ENCODE data around the gene UGT1A9. TPM values are rescaled to one million over a fixed set of nuclear protein-coding genes. Genes with fewer than 3 reads are reported as not detected.

Gene UGT1A9
- total and polyA plus RNA-seq, 2 experiments from 2014 or later, result not detected

DNA sequence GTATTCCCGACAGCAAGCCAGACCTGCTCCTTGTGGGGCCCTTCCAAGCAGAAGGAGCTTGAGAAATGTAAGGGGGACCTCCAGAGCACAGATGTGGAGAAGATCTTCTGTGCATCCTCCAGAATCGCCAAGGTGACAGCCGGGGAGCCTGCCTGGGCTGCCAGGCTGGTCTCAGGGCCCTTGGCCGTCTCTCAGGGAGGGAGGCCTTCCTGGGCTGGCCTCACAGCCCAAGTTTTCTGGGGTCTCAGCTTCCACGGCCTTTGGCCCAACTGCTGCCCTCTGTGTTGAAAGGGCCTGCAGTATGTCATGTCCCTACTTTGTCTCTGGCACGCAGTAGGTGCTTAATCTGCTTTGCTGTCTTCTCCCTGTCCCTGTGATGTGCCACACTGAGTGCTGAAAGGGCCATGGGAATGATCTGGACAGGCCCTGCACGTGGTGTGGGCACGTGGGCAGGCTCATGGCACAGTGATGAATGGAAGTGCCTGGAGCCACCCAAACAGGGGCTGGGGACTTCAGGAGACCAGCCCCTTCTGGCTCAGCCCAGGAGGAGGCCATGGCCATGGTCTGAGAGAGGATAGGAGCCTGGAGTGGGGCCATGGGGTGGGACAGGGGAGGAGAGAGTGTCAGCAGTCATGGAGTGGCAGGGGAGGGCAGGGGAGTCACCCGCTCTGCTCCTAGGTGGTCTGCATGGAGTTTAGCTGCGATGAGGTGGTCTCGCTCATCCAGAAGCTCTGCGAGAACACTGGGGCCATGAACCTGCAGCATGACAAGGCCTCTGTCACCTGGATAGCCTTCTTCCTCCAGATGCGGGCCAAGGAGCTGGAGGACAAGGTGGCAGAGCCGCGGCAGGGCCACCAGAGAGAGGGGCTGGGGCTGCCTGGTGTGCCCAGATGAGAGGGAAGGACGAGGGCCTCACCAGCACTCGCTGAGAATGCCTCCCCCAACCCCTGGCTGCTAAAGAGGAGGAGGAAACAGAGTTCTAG is 147.2 kb downstream of the UGT1A9 start:
- Histone ChIP-seq H3K27ac (no peak overlapping the region), H3K4me2 (ENCODE audit: unreplicated experiment) (no peak overlapping the region), H3K9me3 (ENCODE audit: low read depth) (no peaks in the 10 kb centered on the region), H4K20me1 (ENCODE audit: insufficient read depth) (no peaks in the 10 kb centered on the region), H3K4me1 (ENCODE audit: insufficient read depth) (peaks cover 3% of the 10 kb centered on the region; the same call in 1 of the 2 replicates), H3K27me3 (replicated peaks; ENCODE audit: insufficient read depth) (peaks cover 12% of the 10 kb centered on the region), H2AFZ (no peak overlapping the region), H3K9me2 (ENCODE audit: insufficient read depth) (no peaks in the 10 kb centered on the region), H3K9ac (no peak overlapping the region), H3K79me2 (ENCODE audit: insufficient read depth) (no peaks in the 10 kb centered on the region), H3K4me3 (no peak overlapping the region), H3K36me3 (ENCODE audit: low read depth) (no peaks in the 10 kb centered on the region), H3F3A (ENCODE audit: insufficient read depth) (no peaks in the 10 kb centered on the region)
- 42 to 49% methylated on average over 14 to 17 of the region's 17 CpGs for WGBS, 2 experiments (ENCODE audit: low coverage in 1 of 2, low lambda C conversion rate in 2 of 2, missing lambda C conversion rate in 2 of 2)
- no peak for DNase-seq
- in situ Hi-C loops (cut with MboI), result no loop called here
- TF ChIP-seq EZH2 (IDR thresholded peaks at IDR 0.05; ENCODE audit: insufficient read depth, poor library complexity, severe bottlenecking) (no peak), EZH2phosphoT487 (IDR thresholded peaks at IDR 0.05; ENCODE audit: insufficient read depth, low read depth) (no peak)

DNA sequence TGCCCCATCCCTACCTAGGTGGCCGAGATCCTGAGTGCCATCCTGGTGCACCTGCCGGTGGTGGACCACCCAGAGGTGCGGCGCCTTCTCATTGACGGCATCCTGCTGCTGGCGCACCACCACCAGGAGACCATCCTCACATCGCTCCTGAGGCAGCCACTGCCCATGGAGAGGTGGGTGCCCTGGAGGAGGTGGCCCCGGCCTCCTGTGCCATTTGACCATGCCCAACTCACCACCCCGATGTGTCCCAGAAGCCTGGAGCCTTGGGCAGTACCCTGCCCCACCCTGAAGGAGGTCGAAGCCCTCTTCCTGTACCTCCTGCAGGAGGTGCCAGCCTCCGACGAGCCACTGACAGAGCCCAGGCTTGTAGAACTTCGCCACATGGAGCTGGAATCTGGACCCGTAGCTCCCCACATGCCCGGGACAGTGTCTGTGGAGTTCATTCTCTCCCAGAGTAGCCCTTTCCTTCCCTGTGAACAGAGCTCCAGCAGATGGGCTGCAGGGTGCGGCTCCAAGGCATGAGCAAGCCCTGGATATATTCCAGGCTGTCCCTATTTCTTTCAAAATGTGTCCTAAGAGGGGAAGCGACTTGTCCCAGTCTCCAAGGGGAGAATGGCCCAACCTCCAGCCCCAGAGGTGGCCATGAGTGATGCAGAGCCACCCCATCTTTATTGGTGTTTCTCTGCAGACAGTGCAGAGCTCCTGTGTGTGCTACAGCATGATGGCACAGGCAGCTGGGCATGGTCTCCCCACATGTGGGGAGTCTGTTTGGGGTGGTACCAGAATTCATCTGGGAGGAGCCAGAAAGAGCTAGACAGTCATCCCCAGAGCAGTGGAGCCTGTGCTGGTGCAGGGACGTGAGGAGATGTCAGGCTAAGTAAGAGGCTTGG is 148.4 kb downstream of the UGT1A9 start:
- no peaks in the 10 kb centered on the region for H3K79me2 ChIP-seq (ENCODE audit: insufficient read depth)
- H3K9me3 ChIP-seq (ENCODE audit: low read depth), result no peaks in the 10 kb centered on the region
- peaks cover 19% of the 10 kb centered on the region for H3K27me3 ChIP-seq (replicated peaks; ENCODE audit: insufficient read depth)
- no peaks in the 10 kb centered on the region for H4K20me1 ChIP-seq (ENCODE audit: insufficient read depth)
- H3K4me1 ChIP-seq (ENCODE audit: insufficient read depth), result peaks cover 3% of the 10 kb centered on the region; the same call in 1 of the 2 replicates
- no peaks in the 10 kb centered on the region for H3K36me3 ChIP-seq (ENCODE audit: low read depth)
- H3K4me2 ChIP-seq (ENCODE audit: unreplicated experiment), result no peak overlapping the region
- 33 to 42% methylated on average over 17 to 18 of the region's 18 CpGs for WGBS, 2 experiments (ENCODE audit: low coverage in 1 of 2, low lambda C conversion rate in 2 of 2, missing lambda C conversion rate in 2 of 2)
- in situ Hi-C loops (cut with MboI), result no loop called here
- TF ChIP-seq EZH2phosphoT487 (IDR thresholded peaks at IDR 0.05; ENCODE audit: insufficient read depth, low read depth), result no peak
- TF ChIP-seq EZH2 (IDR thresholded peaks at IDR 0.05; ENCODE audit: insufficient read depth, poor library complexity, severe bottlenecking), result no peak
- no peak overlapping the region for H2AFZ ChIP-seq
- no peaks in the 10 kb centered on the region for H3F3A ChIP-seq (ENCODE audit: insufficient read depth)
- H3K4me3 ChIP-seq, result no peak overlapping the region
- no peaks in the 10 kb centered on the region for H3K9me2 ChIP-seq (ENCODE audit: insufficient read depth)
- H3K9ac ChIP-seq, result no peak overlapping the region
- H3K27ac ChIP-seq, result no peak overlapping the region
- peak; percentile 24 for DNase-seq

DNA sequence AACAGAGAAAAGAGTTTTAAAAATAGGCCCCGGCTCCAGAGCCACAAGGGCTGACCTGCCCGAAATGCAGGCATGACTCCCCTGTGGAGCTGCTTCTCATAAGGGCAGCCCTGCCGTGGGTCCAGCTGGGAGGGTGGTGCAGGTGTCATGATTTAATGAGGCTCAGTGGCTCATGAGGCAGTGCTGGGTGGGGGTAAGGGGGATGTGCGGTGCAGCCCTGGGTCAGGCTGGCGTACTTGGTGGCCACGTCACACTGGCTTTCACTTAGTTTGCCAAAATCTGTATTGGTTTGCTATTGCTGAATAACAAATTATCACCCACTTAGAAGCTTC is 149.0 kb downstream of the UGT1A9 start:
- H3K9ac ChIP-seq, result no peak overlapping the region
- no peaks in the 10 kb centered on the region for H3K79me2 ChIP-seq (ENCODE audit: insufficient read depth)
- H3K4me2 ChIP-seq (ENCODE audit: unreplicated experiment), result no peak overlapping the region
- H4K20me1 ChIP-seq (ENCODE audit: insufficient read depth), result no peaks in the 10 kb centered on the region
- H3K4me3 ChIP-seq, result no peak overlapping the region
- no peak for DNase-seq
- no peaks in the 10 kb centered on the region for H3K9me3 ChIP-seq (ENCODE audit: low read depth)
- H3K9me2 ChIP-seq (ENCODE audit: insufficient read depth), result no peaks in the 10 kb centered on the region
- H3K27me3 ChIP-seq (replicated peaks; ENCODE audit: insufficient read depth), result peaks cover 19% of the 10 kb centered on the region
- no peaks in the 10 kb centered on the region for H3F3A ChIP-seq (ENCODE audit: insufficient read depth)
- 39 to 42% methylated on average over 6 of the region's 6 CpGs for WGBS, 2 experiments (ENCODE audit: low coverage in 1 of 2, low lambda C conversion rate in 2 of 2, missing lambda C conversion rate in 2 of 2)
- peaks cover 3% of the 10 kb centered on the region; the same call in 1 of the 2 replicates for H3K4me1 ChIP-seq (ENCODE audit: insufficient read depth)
- in situ Hi-C loops (cut with MboI), result no loop called here
- H2AFZ ChIP-seq, result no peak overlapping the region
- no peak overlapping the region for H3K27ac ChIP-seq
- TF ChIP-seq EZH2 (IDR thresholded peaks at IDR 0.05; ENCODE audit: insufficient read depth, poor library complexity, severe bottlenecking) (no peak), EZH2phosphoT487 (IDR thresholded peaks at IDR 0.05; ENCODE audit: insufficient read depth, low read depth) (no peak)
- H3K36me3 ChIP-seq (ENCODE audit: low read depth), result no peaks in the 10 kb centered on the region

DNA sequence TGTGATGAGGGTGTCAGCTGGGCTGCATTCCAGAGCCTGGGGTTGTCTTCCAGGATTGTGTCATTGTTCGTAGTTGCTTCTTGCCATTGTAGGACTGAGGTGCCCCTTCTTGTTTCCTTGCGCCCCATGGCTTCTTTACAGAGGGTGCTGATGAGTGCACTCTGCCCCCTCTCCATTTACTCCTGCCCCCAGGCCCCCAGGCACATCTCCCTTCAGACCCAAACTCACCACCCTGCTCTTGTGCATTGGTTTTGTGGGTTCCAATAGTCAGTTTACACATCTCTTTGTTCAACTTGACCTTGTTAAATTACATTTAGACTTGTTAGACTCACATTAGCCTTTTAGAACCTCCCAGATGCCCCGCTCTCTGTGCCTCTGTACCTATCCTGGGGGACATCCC is 149.5 kb downstream of the UGT1A9 start:
- H3K9ac ChIP-seq, result no peak overlapping the region
- no peak overlapping the region for H3K4me3 ChIP-seq
- H3K79me2 ChIP-seq (ENCODE audit: insufficient read depth), result no peaks in the 10 kb centered on the region
- TF ChIP-seq EZH2phosphoT487 (IDR thresholded peaks at IDR 0.05; ENCODE audit: insufficient read depth, low read depth) (no peak), EZH2 (IDR thresholded peaks at IDR 0.05; ENCODE audit: insufficient read depth, poor library complexity, severe bottlenecking) (no peak)
- no peaks in the 10 kb centered on the region for H3K36me3 ChIP-seq (ENCODE audit: low read depth)
- no peaks in the 10 kb centered on the region; the same call in 1 of the 2 replicates for H3K4me1 ChIP-seq (ENCODE audit: insufficient read depth)
- H3F3A ChIP-seq (ENCODE audit: insufficient read depth), result no peaks in the 10 kb centered on the region
- in situ Hi-C loops (cut with MboI), result no loop called here
- peaks cover 19% of the 10 kb centered on the region for H3K27me3 ChIP-seq (replicated peaks; ENCODE audit: insufficient read depth)
- no peaks in the 10 kb centered on the region for H3K9me2 ChIP-seq (ENCODE audit: insufficient read depth)
- 60 to 67% methylated on average over 3 of the region's 3 CpGs for WGBS, 2 experiments (ENCODE audit: low coverage in 1 of 2, low lambda C conversion rate in 2 of 2, missing lambda C conversion rate in 2 of 2)
- no peak for DNase-seq
- no peaks in the 10 kb centered on the region for H4K20me1 ChIP-seq (ENCODE audit: insufficient read depth)
- no peak overlapping the region for H3K4me2 ChIP-seq (ENCODE audit: unreplicated experiment)
- no peak overlapping the region for H2AFZ ChIP-seq
- H3K9me3 ChIP-seq (ENCODE audit: low read depth), result no peaks in the 10 kb centered on the region
- no peak overlapping the region for H3K27ac ChIP-seq
